ENCODE data around the gene VIPR1. TPM values are rescaled to one million over a fixed set of nuclear protein-coding genes. Genes with fewer than 3 reads are reported as not detected.
A peak's percentile ranks its signal among the peaks of the same experiment; 100 is the strongest.

Gene VIPR1
- total RNA-seq, 2 donors from 2014 or later, result 98.5 to 226 TPM

- Histone ChIP-seq H3K36me3 (no peaks in the 10 kb centered on the region), H3K4me3 (no peak overlapping the region), H3K27me3 (replicated peaks; ENCODE audit: insufficient read depth) (no peaks in the 10 kb centered on the region), H3K27ac (peak overlapping the region; percentile 90 to 93), H3K4me1 (replicated peaks) (peaks cover 45% of the 10 kb centered on the region), H3K9me3 (no peaks in the 10 kb centered on the region)
- peak; percentile 94 for DNase-seq (ENCODE audit: low spot score)
- 5% methylated on average over 12 of the region's 12 CpGs for WGBS
- intact Hi-C loops (cut with DNase I), result loop anchor here (5.0 to 10.0 kb wide), 2 partner anchors 42 to 320 kb away; partner anchors contain the start of gene VIPR1
- TF ChIP-seq POLR2AphosphoS5 (IDR thresholded peaks at IDR 0.05), result peak; percentile 92
- no peak for TF ChIP-seq POLR2A (IDR thresholded peaks at IDR 0.05)
- TF ChIP-seq CTCF (IDR thresholded peaks at IDR 0.05), result peak in 3 of 4 experiments; percentile 9 to 50 (median 34)
Measured at GRCh38 chr3:42544492-42545283, 42.2 kb downstream of the VIPR1 start.

- no peak for TF ChIP-seq CTCF (IDR thresholded peaks at IDR 0.05)
- TF ChIP-seq POLR2A (IDR thresholded peaks at IDR 0.05), result no peak
- no peak for TF ChIP-seq POLR2AphosphoS5 (IDR thresholded peaks at IDR 0.05)
- no peak for DNase-seq (ENCODE audit: low spot score)
Measured at GRCh38 chr3:42545284-42545900, 42.9 kb downstream of the VIPR1 start.

GRCh38 chr3:42546691-42547213, 44.3 kb downstream of the VIPR1 start:
- H3K36me3 ChIP-seq, result no peaks in the 10 kb centered on the region
- DNase-seq (ENCODE audit: low spot score), result no peak
- H3K27me3 ChIP-seq (replicated peaks; ENCODE audit: insufficient read depth), result no peaks in the 10 kb centered on the region
- H3K4me1 ChIP-seq (replicated peaks), result peaks cover 45% of the 10 kb centered on the region
- TF ChIP-seq POLR2A (IDR thresholded peaks at IDR 0.05) (no peak), POLR2AphosphoS5 (IDR thresholded peaks at IDR 0.05) (no peak), CTCF (IDR thresholded peaks at IDR 0.05) (no peak)
- peak overlapping the region; percentile 90 to 93 for H3K27ac ChIP-seq
- H3K9me3 ChIP-seq, result no peaks in the 10 kb centered on the region
- intact Hi-C loops (cut with DNase I), result loop anchor here (5.0 to 10.0 kb wide), 2 partner anchors 44 to 322 kb away; partner anchors contain the start of gene VIPR1
- H3K4me3 ChIP-seq, result no peak overlapping the region
- 79% methylated on average over 3 of the region's 3 CpGs for WGBS

More at GRCh38 chr3:42545284-42545900, 42.9 kb downstream of the VIPR1 start:
- 69% methylated on average over 5 of the region's 5 CpGs for WGBS
- no peak overlapping the region for H3K4me3 ChIP-seq
- intact Hi-C loops (cut with DNase I), result loop anchor here (5.0 to 10.0 kb wide), 2 partner anchors 43 to 321 kb away; partner anchors contain the start of gene VIPR1
- H3K36me3 ChIP-seq, result no peaks in the 10 kb centered on the region
- peak overlapping the region; percentile 90 to 93 for H3K27ac ChIP-seq
- no peaks in the 10 kb centered on the region for H3K27me3 ChIP-seq (replicated peaks; ENCODE audit: insufficient read depth)
- H3K9me3 ChIP-seq, result no peaks in the 10 kb centered on the region
- H3K4me1 ChIP-seq (replicated peaks), result peaks cover 45% of the 10 kb centered on the region

- Histone ChIP-seq H3K4me1 (replicated peaks) (peaks cover 45% of the 10 kb centered on the region), H3K27me3 (replicated peaks; ENCODE audit: insufficient read depth) (no peaks in the 10 kb centered on the region), H3K27ac (peak overlapping the region; percentile 42 to 90), H3K36me3 (no peaks in the 10 kb centered on the region), H3K4me3 (no peak overlapping the region), H3K9me3 (no peaks in the 10 kb centered on the region)
- peak; percentile 62 for TF ChIP-seq POLR2AphosphoS5 (IDR thresholded peaks at IDR 0.05)
- peak; percentile 87 to 97 (median 92) for TF ChIP-seq CTCF (IDR thresholded peaks at IDR 0.05)
- no peak for TF ChIP-seq POLR2A (IDR thresholded peaks at IDR 0.05)
- intact Hi-C loops (cut with DNase I), result loop anchor here (5.0 to 10.0 kb wide), 2 partner anchors 45 to 323 kb away; partner anchors contain the start of gene VIPR1
- DNase-seq (ENCODE audit: low spot score), result peak; percentile 68
- WGBS, result 42% methylated on average over 7 of the region's 7 CpGs
Measured at GRCh38 chr3:42547401-42547945, 45.0 kb downstream of the VIPR1 start.
